Gastroesophageal sphincter (tissue), 3 donors: Measurements from ENCODE around the gene PDIA5.

Experiments
- POLR2A ChIP-seq, 2 donors: fragments of 450-650 bp; IDR thresholded peaks; one replicate each; pipeline ENCODE4 v1.6.1; 2017; ENCODE audit warnings: antibody characterized with exemption in 2 of 2, mild to moderate bottlenecking in 2 of 2, moderate library complexity in 1 of 2
- POLR2AphosphoS5 ChIP-seq: sonication (generic); formaldehyde crosslinking; IDR thresholded peaks from one replicate; pipeline ENCODE4 v1.6.1; 2017; ENCODE audit warnings: antibody characterized with exemption
- TF ChIP-seq, protein P1 (sequence below), 4 experiments: fragments of 200-600 bp in 2 of 4; fragments of 450-650 bp in 2 of 4; sonication (generic) in 1 of 4; IDR thresholded peaks; one replicate each; pipeline ENCODE4 v1.5.1; 2017 to 2019; ENCODE audit warnings: antibody characterized with exemption in 4 of 4, mild to moderate bottlenecking in 2 of 4, moderate library complexity in 2 of 4

GRCh38 chr3:123024056-123024455 is 42.8 kb upstream of the PDIA5 start:
- TF ChIP-seq, protein P1, sequence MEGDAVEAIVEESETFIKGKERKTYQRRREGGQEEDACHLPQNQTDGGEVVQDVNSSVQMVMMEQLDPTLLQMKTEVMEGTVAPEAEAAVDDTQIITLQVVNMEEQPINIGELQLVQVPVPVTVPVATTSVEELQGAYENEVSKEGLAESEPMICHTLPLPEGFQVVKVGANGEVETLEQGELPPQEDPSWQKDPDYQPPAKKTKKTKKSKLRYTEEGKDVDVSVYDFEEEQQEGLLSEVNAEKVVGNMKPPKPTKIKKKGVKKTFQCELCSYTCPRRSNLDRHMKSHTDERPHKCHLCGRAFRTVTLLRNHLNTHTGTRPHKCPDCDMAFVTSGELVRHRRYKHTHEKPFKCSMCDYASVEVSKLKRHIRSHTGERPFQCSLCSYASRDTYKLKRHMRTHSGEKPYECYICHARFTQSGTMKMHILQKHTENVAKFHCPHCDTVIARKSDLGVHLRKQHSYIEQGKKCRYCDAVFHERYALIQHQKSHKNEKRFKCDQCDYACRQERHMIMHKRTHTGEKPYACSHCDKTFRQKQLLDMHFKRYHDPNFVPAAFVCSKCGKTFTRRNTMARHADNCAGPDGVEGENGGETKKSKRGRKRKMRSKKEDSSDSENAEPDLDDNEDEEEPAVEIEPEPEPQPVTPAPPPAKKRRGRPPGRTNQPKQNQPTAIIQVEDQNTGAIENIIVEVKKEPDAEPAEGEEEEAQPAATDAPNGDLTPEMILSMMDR (IDR thresholded peaks at IDR 0.05), result no peak
- TF ChIP-seq POLR2A (IDR thresholded peaks at IDR 0.05) (no peak), POLR2AphosphoS5 (no peak)
